ENCODE results near the gene PRKAG2. TPM values are rescaled to one million over a fixed set of nuclear protein-coding genes. Genes with fewer than 3 reads are reported as not detected.
A peak's percentile ranks its signal among the peaks of the same experiment; 100 is the strongest.

Gene PRKAG2
- total RNA-seq, 2 donors from 2014 or later, result 23.2 to 28.4 TPM

GRCh38 chr7:151793531-151793951 lies 83.4 kb downstream of the PRKAG2 start:
- no peak overlapping the region for H3K4me3 Mint-ChIP-seq
- no peaks in the 10 kb centered on the region for H3K27me3 Mint-ChIP-seq (ENCODE audit: low read depth)
- H3K4me1 Mint-ChIP-seq (ENCODE audit: low read depth), result peaks cover 31% of the 10 kb centered on the region
- DNase-seq (no peak), ATAC-seq (replicated peaks in 1 of 2) (no peak)
- no peaks in the 10 kb centered on the region for H3K36me3 Mint-ChIP-seq (ENCODE audit: insufficient read depth in 2 of 2)
- H3K9me3 Mint-ChIP-seq, result no peaks in the 10 kb centered on the region
- H3K27ac Mint-ChIP-seq, result no peak overlapping the region

GRCh38 chr7:151792636-151793035 lies 84.3 kb downstream of the PRKAG2 start:
- Mint-ChIP-seq H3K4me1 (ENCODE audit: low read depth) (peaks cover 38% of the 10 kb centered on the region), H3K36me3 (ENCODE audit: insufficient read depth in 2 of 2) (no peaks in the 10 kb centered on the region), H3K4me3 (no peak overlapping the region), H3K27ac (no peak overlapping the region), H3K27me3 (ENCODE audit: low read depth) (no peaks in the 10 kb centered on the region), H3K9me3 (no peaks in the 10 kb centered on the region)
- DNase-seq (no peak), ATAC-seq (replicated peaks in 1 of 2) (no peak)

- H3K4me3 Mint-ChIP-seq, result no peak overlapping the region
- no peaks in the 10 kb centered on the region for H3K36me3 Mint-ChIP-seq (ENCODE audit: insufficient read depth in 2 of 2)
- H3K9me3 Mint-ChIP-seq, result no peaks in the 10 kb centered on the region
- no peaks in the 10 kb centered on the region for H3K27me3 Mint-ChIP-seq (ENCODE audit: low read depth)
- H3K4me1 Mint-ChIP-seq (ENCODE audit: low read depth), result peaks cover 35% of the 10 kb centered on the region
- DNase-seq (no peak), ATAC-seq (replicated peaks in 1 of 2) (no peak)
- H3K27ac Mint-ChIP-seq, result peak overlapping the region; percentile 6
These were observed 84.8 kb downstream of the PRKAG2 start for GRCh38 chr7:151792086-151792485.

GRCh38 chr7:151790830-151791620 lies 85.9 kb downstream of the PRKAG2 start:
- Mint-ChIP-seq H3K9me3 (no peaks in the 10 kb centered on the region), H3K27ac (no peak overlapping the region), H3K4me3 (no peak overlapping the region), H3K4me1 (ENCODE audit: low read depth) (peaks cover 27% of the 10 kb centered on the region), H3K36me3 (ENCODE audit: insufficient read depth in 2 of 2) (no peaks in the 10 kb centered on the region), H3K27me3 (ENCODE audit: low read depth) (no peaks in the 10 kb centered on the region)
- no peak for DNase-seq
- ATAC-seq (replicated peaks in 1 of 2), result no peak

DNA sequence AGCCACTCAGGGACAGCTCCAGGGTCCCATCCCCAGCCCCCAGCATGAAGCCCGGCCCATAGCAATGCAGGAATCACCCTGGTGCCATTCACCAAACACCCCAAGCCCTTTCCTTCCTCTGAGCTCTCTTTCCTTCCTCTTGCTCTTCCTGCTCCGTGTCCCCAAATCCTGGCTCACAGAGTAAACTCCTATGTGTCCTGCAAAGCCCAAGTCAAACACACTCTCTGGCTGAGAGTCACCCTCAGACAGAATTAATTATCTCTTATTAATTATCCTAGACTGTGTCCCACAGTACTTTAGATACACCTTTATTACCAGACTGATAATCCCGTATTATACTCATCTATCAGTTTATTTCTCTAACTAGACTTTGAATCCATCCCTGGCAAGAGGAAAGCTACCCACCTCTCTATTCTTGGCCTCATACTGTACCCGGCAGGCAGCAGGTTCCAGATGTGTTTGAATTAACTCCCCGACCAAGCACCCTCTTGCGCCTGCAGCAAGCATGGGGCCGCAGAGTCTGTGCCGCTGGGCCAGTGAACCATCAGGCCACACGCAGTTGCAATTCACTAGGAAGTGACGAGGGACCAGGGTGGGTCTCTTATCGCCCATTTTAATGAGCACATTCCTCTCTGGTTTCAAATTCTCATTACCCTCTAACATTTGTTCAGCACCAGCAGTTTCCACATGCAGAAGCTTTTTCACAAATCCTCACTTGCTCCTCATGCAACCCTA lies 86.7 kb downstream of the PRKAG2 start:
- H3K4me1 Mint-ChIP-seq (ENCODE audit: low read depth), result peaks cover 22% of the 10 kb centered on the region
- H3K27me3 Mint-ChIP-seq (ENCODE audit: low read depth), result no peaks in the 10 kb centered on the region
- ATAC-seq (replicated peaks in 1 of 2) (no peak), DNase-seq (no peak)
- H3K36me3 Mint-ChIP-seq (ENCODE audit: insufficient read depth in 2 of 2), result no peaks in the 10 kb centered on the region
- H3K9me3 Mint-ChIP-seq, result no peaks in the 10 kb centered on the region
- no peak overlapping the region for H3K4me3 Mint-ChIP-seq
- H3K27ac Mint-ChIP-seq, result no peak overlapping the region

DNA sequence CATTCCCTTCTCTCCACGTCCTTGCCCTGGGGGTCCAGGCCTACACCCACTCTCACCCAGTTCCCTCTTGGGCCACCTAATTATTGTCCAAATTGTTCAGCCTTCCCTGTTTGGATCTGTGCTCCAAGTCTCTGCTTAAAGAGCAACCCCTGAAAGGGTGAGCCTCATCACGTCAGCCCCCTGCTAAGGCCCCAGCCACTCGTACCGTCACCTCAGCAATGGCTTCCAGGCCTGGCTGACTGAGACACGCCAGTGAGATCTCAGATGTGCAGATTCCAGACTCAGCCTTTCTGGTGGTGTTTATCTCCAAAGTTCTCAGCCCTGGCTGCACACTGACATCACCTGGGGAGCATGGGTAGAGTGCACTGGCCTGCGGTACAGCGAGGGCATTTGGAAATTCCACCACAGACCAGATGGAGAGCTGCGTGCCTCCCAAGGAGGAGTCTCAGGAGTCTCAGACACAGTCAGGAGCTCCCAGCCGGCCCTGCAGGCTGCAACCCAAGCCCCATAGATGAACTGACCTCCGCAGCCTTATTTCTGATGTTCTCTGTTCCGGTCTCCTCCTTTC lies 87.5 kb downstream of the PRKAG2 start:
- ATAC-seq (replicated peaks in 1 of 2), result no peak
- H3K4me3 Mint-ChIP-seq, result no peak overlapping the region

DNA sequence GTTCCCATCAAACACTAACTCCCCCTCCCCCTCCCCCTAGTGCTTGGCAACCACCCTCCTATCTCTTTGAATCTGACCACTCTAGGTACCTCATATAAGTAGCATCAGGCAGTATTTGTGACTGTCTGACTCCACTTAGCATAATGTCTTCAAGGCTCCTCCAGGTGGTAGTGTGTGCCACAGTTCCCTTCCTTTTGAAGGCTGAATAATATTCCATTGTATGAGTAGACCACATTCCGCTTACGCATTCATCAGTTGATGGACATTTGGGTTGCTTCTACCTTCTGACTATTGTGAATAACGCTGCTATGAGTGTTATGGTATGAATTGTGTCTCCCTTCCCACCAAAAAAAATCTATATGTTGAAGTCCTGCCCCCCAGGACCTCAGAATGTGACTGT lies 89.6 kb downstream of the PRKAG2 start:
- Mint-ChIP-seq H3K27ac (no peak overlapping the region), H3K27me3 (ENCODE audit: low read depth) (no peaks in the 10 kb centered on the region), H3K4me3 (no peak overlapping the region), H3K9me3 (no peaks in the 10 kb centered on the region), H3K36me3 (ENCODE audit: insufficient read depth in 2 of 2) (no peaks in the 10 kb centered on the region), H3K4me1 (ENCODE audit: low read depth) (peaks cover 23% of the 10 kb centered on the region)
- ATAC-seq (replicated peaks in 1 of 2) (no peak), DNase-seq (no peak)

More for the DNA sequence above, 87.5 kb downstream of the PRKAG2 start:
- H3K36me3 Mint-ChIP-seq (ENCODE audit: insufficient read depth in 2 of 2), result no peaks in the 10 kb centered on the region
- H3K27ac Mint-ChIP-seq, result no peak overlapping the region
- H3K27me3 Mint-ChIP-seq (ENCODE audit: low read depth), result no peaks in the 10 kb centered on the region
- DNase-seq, result no peak
- H3K4me1 Mint-ChIP-seq (ENCODE audit: low read depth), result peaks cover 15% of the 10 kb centered on the region
- H3K9me3 Mint-ChIP-seq, result no peaks in the 10 kb centered on the region

DNA sequence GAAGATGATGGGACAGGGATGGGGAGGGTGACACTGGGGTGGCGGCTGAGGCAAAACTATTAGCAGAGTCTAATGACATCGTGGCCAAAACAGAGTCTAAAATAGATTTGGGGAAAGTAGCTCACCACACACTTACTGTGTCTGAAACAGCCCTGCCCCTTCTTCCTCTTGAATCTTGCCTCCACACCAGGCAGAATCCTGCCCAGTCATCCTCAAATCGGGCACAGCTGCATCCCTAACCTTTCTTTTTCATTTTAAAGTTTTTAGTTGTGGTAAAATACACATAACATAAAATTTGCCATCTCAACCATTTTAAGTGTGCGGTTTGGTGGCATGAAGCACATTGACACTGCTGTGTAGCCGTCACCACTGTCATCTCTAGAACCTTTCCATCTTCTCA lies 90.0 kb downstream of the PRKAG2 start:
- Mint-ChIP-seq H3K27me3 (ENCODE audit: low read depth) (no peaks in the 10 kb centered on the region), H3K4me1 (ENCODE audit: low read depth) (peaks cover 23% of the 10 kb centered on the region), H3K27ac (no peak overlapping the region), H3K36me3 (ENCODE audit: insufficient read depth in 2 of 2) (no peaks in the 10 kb centered on the region), H3K9me3 (no peaks in the 10 kb centered on the region), H3K4me3 (no peak overlapping the region)
- no peak for ATAC-seq (replicated peaks in 1 of 2)
- no peak for DNase-seq

DNA sequence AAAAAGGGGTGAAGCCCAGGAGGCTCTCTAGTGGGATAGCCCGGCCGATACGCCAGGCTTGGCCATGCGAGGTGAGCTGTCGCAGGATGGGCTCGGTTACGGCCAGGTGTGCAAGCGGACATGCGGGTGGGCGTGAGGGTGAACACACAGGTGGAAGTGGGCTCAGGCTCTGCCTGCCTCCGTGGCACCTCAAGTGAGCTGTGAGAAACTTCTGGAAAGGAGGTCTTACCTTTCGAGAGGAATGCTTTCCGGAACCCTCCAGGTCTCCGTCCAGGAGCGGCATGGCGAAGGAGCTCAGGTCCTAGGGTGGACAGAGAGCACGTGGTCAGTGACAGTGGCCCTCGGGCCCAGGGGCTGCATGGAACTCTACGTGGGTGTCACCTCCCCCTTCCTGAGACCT lies 90.7 kb downstream of the PRKAG2 start:
- Mint-ChIP-seq H3K4me3 (no peak overlapping the region), H3K36me3 (ENCODE audit: insufficient read depth in 2 of 2) (no peaks in the 10 kb centered on the region), H3K4me1 (ENCODE audit: low read depth) (peaks cover 23% of the 10 kb centered on the region), H3K9me3 (no peaks in the 10 kb centered on the region), H3K27me3 (ENCODE audit: low read depth) (no peaks in the 10 kb centered on the region), H3K27ac (no peak overlapping the region)
- ATAC-seq (replicated peaks in 1 of 2), result no peak
- no peak for DNase-seq

GRCh38 chr7:151785681-151785965 lies 91.3 kb downstream of the PRKAG2 start:
- no peak for ATAC-seq (replicated peaks in 1 of 2)
- H3K4me3 Mint-ChIP-seq, result no peak overlapping the region

DNA sequence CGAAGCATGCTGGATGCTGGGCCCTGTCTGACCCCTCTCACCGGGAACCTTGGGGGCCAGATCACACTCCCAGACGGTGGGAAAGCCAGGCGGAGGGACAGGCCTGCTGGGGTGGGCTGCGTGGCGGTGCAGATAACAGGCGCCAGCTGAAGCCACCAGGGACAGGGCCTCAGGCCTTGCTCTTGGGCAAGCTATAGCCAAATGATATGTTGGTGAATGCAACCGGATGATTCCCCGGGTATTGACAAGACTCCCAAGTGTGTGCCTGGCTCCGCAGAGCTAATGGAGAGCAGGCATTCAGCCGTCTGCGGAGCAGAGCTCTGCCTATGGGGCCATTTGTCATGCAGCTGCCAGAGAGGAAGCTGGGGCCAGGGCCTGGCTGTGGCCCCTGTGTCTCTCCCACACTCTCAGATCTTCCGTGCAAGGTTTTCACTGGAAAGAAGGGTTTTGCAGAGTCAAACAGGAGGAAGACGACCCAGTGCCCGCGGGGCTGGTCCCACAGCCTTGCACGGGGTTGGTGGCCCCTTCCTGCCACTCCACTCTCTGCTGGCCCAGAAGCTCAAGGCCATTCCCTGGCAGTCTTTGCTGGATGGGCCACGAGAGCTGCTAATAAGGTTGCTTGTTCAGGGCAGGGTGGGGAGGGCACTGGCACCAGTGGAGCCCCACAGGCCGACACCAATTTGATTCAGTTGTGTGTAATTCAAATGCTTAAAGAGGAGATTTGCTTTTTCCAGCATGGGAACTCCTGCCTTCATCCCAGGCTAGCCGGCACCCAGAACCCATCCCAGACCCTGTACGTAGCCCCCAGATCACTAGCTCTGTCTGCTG lies 91.8 kb downstream of the PRKAG2 start:
- no peaks in the 10 kb centered on the region for H3K9me3 Mint-ChIP-seq
- H3K36me3 Mint-ChIP-seq (ENCODE audit: insufficient read depth in 2 of 2), result peaks cover 0 to 1% of the 10 kb centered on the region in 2 donors
- H3K4me3 Mint-ChIP-seq, result no peak overlapping the region
- no peaks in the 10 kb centered on the region for H3K27me3 Mint-ChIP-seq (ENCODE audit: low read depth)
- ATAC-seq (replicated peaks in 1 of 2) (no peak), DNase-seq (no peak)
- H3K27ac Mint-ChIP-seq, result no peak overlapping the region
- H3K4me1 Mint-ChIP-seq (ENCODE audit: low read depth), result peaks cover 23% of the 10 kb centered on the region

More at GRCh38 chr7:151785681-151785965, 91.3 kb downstream of the PRKAG2 start:
- no peak for DNase-seq
- peaks cover 0 to 1% of the 10 kb centered on the region in 2 donors for H3K36me3 Mint-ChIP-seq (ENCODE audit: insufficient read depth in 2 of 2)
- no peaks in the 10 kb centered on the region for H3K27me3 Mint-ChIP-seq (ENCODE audit: low read depth)
- H3K9me3 Mint-ChIP-seq, result no peaks in the 10 kb centered on the region
- H3K27ac Mint-ChIP-seq, result no peak overlapping the region
- H3K4me1 Mint-ChIP-seq (ENCODE audit: low read depth), result peaks cover 23% of the 10 kb centered on the region

- Mint-ChIP-seq H3K4me1 (ENCODE audit: low read depth) (peaks cover 23% of the 10 kb centered on the region), H3K9me3 (no peaks in the 10 kb centered on the region), H3K27me3 (ENCODE audit: low read depth) (no peaks in the 10 kb centered on the region), H3K4me3 (no peak overlapping the region), H3K36me3 (ENCODE audit: insufficient read depth in 2 of 2) (peaks cover 0 to 1% of the 10 kb centered on the region in 2 donors), H3K27ac (no peak overlapping the region)
- no peak for DNase-seq
- ATAC-seq (replicated peaks in 1 of 2), result no peak
These were observed 92.8 kb downstream of the PRKAG2 start for GRCh38 chr7:151783958-151784575.
